Choroid plexus epithelial cell (primary cell): ENCODE data around the gene SPOUT1.

Source experiments
- DNase-seq: peaks from one replicate; pipeline ENCODE4 v3.0.0-alpha.2; 2010; ENCODE audit warnings: low read depth
- H3K4me3 ChIP-seq: 2 replicates; pipeline ENCODE4 v1.5.1; 2011; ENCODE audit warnings: low read depth, mild to moderate bottlenecking, control low read depth, low read length, moderate library complexity
- CTCF ChIP-seq: conservative IDR thresholded peaks from 2 replicates; pipeline ENCODE4 v1.5.1; 2011; ENCODE audit warnings: low read depth, mild to moderate bottlenecking, control low read depth, inconsistent platforms, low read length, moderate library complexity

The SPOUT1 gene

GRCh38 chr9:128818099-128818838 is 11.3 kb downstream of the SPOUT1 start, which contains the start of gene ENDOG:
ENDOG (plus strand) TSS chr9:128818500; CDS start chr9:128818685, 185 bp downstream.
- TF ChIP-seq CTCF, result peak; percentile 91
- peak within 1 kb of the TSS; percentile 77 for H3K4me3 ChIP-seq
- peak; percentile 97 for DNase-seq

GRCh38 chr9:128810873-128811272 is 18.7 kb downstream of the SPOUT1 start:
- TF ChIP-seq CTCF, result no peak
- no peak overlapping the region for H3K4me3 ChIP-seq
- DNase-seq, result no peak

- DNase-seq, result no peak
- TF ChIP-seq CTCF, result peak; percentile 12
- no peak overlapping the region for H3K4me3 ChIP-seq
Observed at GRCh38 chr9:128809831-128810230, 19.8 kb downstream of the SPOUT1 start.

GRCh38 chr9:128809036-128809599 is 20.5 kb downstream of the SPOUT1 start:
- no peak for TF ChIP-seq CTCF
- no peak for DNase-seq
- no peak overlapping the region for H3K4me3 ChIP-seq

GRCh38 chr9:128808543-128808942 is 21.1 kb downstream of the SPOUT1 start:
- TF ChIP-seq CTCF, result no peak
- H3K4me3 ChIP-seq, result no peak overlapping the region
- no peak for DNase-seq

GRCh38 chr9:128807827-128808226 is 21.8 kb downstream of the SPOUT1 start:
- no peak for TF ChIP-seq CTCF
- no peak for DNase-seq

GRCh38 chr9:128805661-128806060 is 23.9 kb downstream of the SPOUT1 start:
- no peak overlapping the region for H3K4me3 ChIP-seq
- TF ChIP-seq CTCF, result no peak
- DNase-seq, result no peak

More at GRCh38 chr9:128807827-128808226, 21.8 kb downstream of the SPOUT1 start:
- no peak overlapping the region for H3K4me3 ChIP-seq
